Heart left ventricle (tissue), 13 donors: ENCODE data around the gene CNTN4.

Experiments
- CTCF ChIP-seq, 12 donors: fragments of 200-600 bp; sonication (generic) in 4 of 12; IDR thresholded peaks; one replicate each; pipeline versions ENCODE4 v1.5.0 to v1.8.0; 2018 to 2022; ENCODE audit warnings: antibody characterized with exemption in 12 of 12, mild to moderate bottlenecking in 5 of 12
- POLR2A ChIP-seq, 2 donors: fragments of 450-650 bp; IDR thresholded peaks; one replicate each; pipeline ENCODE4 v1.6.1; 2017; ENCODE audit warnings: antibody characterized with exemption in 2 of 2, mild to moderate bottlenecking in 2 of 2, moderate library complexity in 2 of 2
- donor health status: ischemic (EF 13 %, LVEDD 7.1; RV severe dilation, severe dysfunction).
- donor health status: DM: no; HTN: yes; CAD: no.
- donor health status: DM: no; HTN: no; CAD: no.
- donor health status: ischemic (EF 25% LVEDD 6.9; RV normal size, moderate dysfunction).
- donor health status: ischemic (EF 25% LVEDD 5.7; RV mildly dilated, moderate dysfunction).
- donor health status: ischemic (EF 35%, LVEDD 5.7; RV mildly dilated, moderate dysfunction).
- donor health status: nonischemic (EF 11% LVEDD 7.7; RV severe dilation, severe dysfunction).
- donor health status: DM: yes; HTN: yes; CAD: no.
- donor health status: PGD.
- donor health status: ischemic (EF 29% LVEDD 5.4; RV normal size, mild dysfunction).
- donor health status: nonischemic (EF 23%, LVEDD 6.1; RV moderate dilation, normal function).

GRCh38 chr3:2441558-2441957, 342.9 kb downstream of the CNTN4 start:
- TF ChIP-seq POLR2A (IDR thresholded peaks at IDR 0.05) (no peak), CTCF (IDR thresholded peaks at IDR 0.05) (no peak)
